ENCODE measurements around the gene NFIX.

NFIX gene

GRCh38 chr19:13122275-13122878 is 127.1 kb downstream of the NFIX start:
- Histone ChIP-seq H4K5ac (ENCODE audit: low read length) (no peak overlapping the region), H3K4me1 (ENCODE audit: control insufficient read depth, low read depth, low read length) (peaks cover 13% of the 10 kb centered on the region), H3K27me3 (ENCODE audit: insufficient read depth, low read length, poor library complexity) (no peaks in the 10 kb centered on the region), H3K79me2 (ENCODE audit: control insufficient read depth, insufficient read depth, low read length) (peaks cover 76% of the 10 kb centered on the region), H2BK120ac (ENCODE audit: low read depth, low read length) (no peak overlapping the region), H3K36me3 (ENCODE audit: control insufficient read depth, insufficient read depth, low read length) (peaks cover 3% of the 10 kb centered on the region), H2AK5ac (ENCODE audit: low read length) (no peak overlapping the region), H3K4ac (ENCODE audit: low read depth, low read length) (no peak overlapping the region), H3K4me2 (ENCODE audit: low read length) (no peak overlapping the region), H3K18ac (ENCODE audit: low read length) (no peak overlapping the region), H3K4me3 (ENCODE audit: low read length) (no peak overlapping the region), H3K79me1 (ENCODE audit: low read length) (peaks cover 31% of the 10 kb centered on the region), H2BK15ac (replicated peaks; ENCODE audit: low read depth) (no peak overlapping the region), H3K23ac (ENCODE audit: low read length) (no peak overlapping the region), H3K9ac (ENCODE audit: low read length) (no peak overlapping the region), H4K8ac (ENCODE audit: low read depth, low read length) (no peak overlapping the region), H3K56ac (ENCODE audit: low read length) (no peak overlapping the region), H3K27ac (ENCODE audit: low read depth, low read length) (no peak overlapping the region), H2BK5ac (ENCODE audit: low read length) (no peak overlapping the region)
- WGBS (ENCODE audit: extremely low coverage, insufficient coverage, low lambda C conversion rate): no CpG with 5 or more reads among the region's 13 CpGs
- DNase-seq: no peak

DNA sequence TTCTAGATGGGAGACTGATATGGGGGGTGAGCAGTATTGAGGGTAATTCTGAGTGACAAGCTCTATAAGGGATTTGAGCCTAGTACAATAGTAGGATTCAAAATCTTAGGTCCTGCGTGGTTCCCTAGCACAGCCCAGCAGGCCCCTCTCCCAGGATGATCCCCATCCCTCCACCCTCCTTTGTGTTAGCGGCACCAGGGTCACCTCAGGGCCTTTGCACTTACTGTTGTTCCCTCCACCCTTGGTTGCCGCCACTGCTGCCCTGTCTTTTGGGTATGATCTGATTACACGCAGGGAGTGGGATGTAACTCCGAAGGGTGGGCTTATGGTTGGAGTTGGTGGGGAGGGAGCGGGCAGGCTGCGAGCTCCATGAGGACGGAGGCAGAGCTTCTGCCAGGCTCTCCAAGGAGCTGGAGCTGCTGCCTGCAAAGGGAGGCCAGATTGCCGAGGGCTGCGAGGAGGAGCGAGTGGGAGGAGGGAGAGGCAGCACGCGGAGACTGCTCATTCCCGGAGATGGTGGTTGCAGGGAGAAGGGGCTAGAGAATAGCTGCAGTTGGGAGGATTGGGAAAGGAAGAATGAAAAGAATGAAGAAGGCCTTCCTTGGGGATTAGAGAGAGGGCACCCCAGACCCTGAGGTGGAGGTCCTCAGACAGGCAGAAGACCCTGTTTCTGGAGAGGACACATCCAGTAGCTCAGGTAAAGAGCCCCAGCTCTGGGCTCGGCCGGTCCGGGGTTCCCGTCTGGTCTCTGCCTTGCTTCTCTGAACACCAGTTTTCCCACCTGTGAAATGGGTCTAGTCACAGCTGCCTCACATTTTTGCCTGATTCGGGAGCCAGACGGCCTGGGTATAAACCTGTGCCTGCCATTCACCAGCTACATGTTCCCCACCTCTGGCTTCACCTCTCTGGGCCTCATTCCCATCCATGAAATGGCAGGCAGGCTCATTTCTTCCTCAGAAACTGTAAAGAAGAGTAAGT is 128.0 kb downstream of the NFIX start:
- no CpG with 5 or more reads among the region's 20 CpGs for WGBS (ENCODE audit: extremely low coverage, insufficient coverage, low lambda C conversion rate)
- Histone ChIP-seq H3K4me2 (ENCODE audit: low read length) (no peak overlapping the region), H4K8ac (ENCODE audit: low read depth, low read length) (no peak overlapping the region), H4K5ac (ENCODE audit: low read length) (no peak overlapping the region), H3K56ac (ENCODE audit: low read length) (no peak overlapping the region), H2BK5ac (ENCODE audit: low read length) (no peak overlapping the region), H3K9ac (ENCODE audit: low read length) (no peak overlapping the region), H3K18ac (ENCODE audit: low read length) (no peak overlapping the region), H2AK5ac (ENCODE audit: low read length) (no peak overlapping the region), H3K4ac (ENCODE audit: low read depth, low read length) (no peak overlapping the region), H3K79me2 (ENCODE audit: control insufficient read depth, insufficient read depth, low read length) (peaks cover 83% of the 10 kb centered on the region), H3K36me3 (ENCODE audit: control insufficient read depth, insufficient read depth, low read length) (peaks cover 3% of the 10 kb centered on the region), H2BK15ac (replicated peaks; ENCODE audit: low read depth) (no peak overlapping the region), H2BK120ac (ENCODE audit: low read depth, low read length) (no peak overlapping the region), H3K4me3 (ENCODE audit: low read length) (no peak overlapping the region), H3K27me3 (ENCODE audit: insufficient read depth, low read length, poor library complexity) (no peaks in the 10 kb centered on the region), H3K79me1 (ENCODE audit: low read length) (peaks cover 33% of the 10 kb centered on the region), H3K23ac (ENCODE audit: low read length) (no peak overlapping the region), H3K27ac (ENCODE audit: low read depth, low read length) (no peak overlapping the region), H3K4me1 (ENCODE audit: control insufficient read depth, low read depth, low read length) (peaks cover 13% of the 10 kb centered on the region)
- DNase-seq: no peak

DNA sequence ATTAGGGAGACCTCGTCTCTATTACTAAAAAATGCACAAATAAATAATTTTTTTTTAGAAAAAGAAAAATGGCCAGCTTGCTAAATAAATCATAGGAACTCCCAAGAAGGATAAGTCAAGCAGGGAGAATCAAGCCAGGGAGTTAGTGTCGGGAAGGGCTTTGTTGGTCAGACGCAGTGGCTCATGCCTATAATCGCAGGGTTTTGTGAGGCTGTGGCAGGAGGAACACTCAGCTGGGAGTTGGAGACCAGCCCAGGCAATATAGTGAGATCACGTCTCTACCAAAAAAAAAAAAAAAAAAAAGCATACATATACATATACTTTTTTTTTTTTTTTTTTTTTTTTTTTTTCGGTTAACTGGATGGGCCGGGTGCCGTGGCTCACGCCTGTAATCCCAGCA is 131.8 kb downstream of the NFIX start:
- no peak overlapping the region for H2BK5ac ChIP-seq (ENCODE audit: low read length)
- no peak overlapping the region for H3K4me2 ChIP-seq (ENCODE audit: low read length)
- no peak overlapping the region for H2BK120ac ChIP-seq (ENCODE audit: low read depth, low read length)
- no peak overlapping the region for H2BK15ac ChIP-seq (replicated peaks; ENCODE audit: low read depth)
- H3K27me3 ChIP-seq (ENCODE audit: insufficient read depth, low read length, poor library complexity): no peaks in the 10 kb centered on the region
- no CpG with 5 or more reads among the region's 9 CpGs for WGBS (ENCODE audit: extremely low coverage, insufficient coverage, low lambda C conversion rate)
- no peak overlapping the region for H3K27ac ChIP-seq (ENCODE audit: low read depth, low read length)
- H3K9ac ChIP-seq (ENCODE audit: low read length): no peak overlapping the region
- no peak overlapping the region for H4K8ac ChIP-seq (ENCODE audit: low read depth, low read length)
- H4K5ac ChIP-seq (ENCODE audit: low read length): no peak overlapping the region
- H3K79me2 ChIP-seq (ENCODE audit: control insufficient read depth, insufficient read depth, low read length): peaks cover 78% of the 10 kb centered on the region
- H3K18ac ChIP-seq (ENCODE audit: low read length): no peak overlapping the region
- no peak overlapping the region for H3K56ac ChIP-seq (ENCODE audit: low read length)
- DNase-seq: no peak
- no peak overlapping the region for H3K4me3 ChIP-seq (ENCODE audit: low read length)
- H2AK5ac ChIP-seq (ENCODE audit: low read length): no peak overlapping the region
- no peak overlapping the region for H3K23ac ChIP-seq (ENCODE audit: low read length)
- H3K79me1 ChIP-seq (ENCODE audit: low read length): peaks cover 36% of the 10 kb centered on the region
- H3K36me3 ChIP-seq (ENCODE audit: control insufficient read depth, insufficient read depth, low read length): peaks cover 2% of the 10 kb centered on the region
- H3K4me1 ChIP-seq (ENCODE audit: control insufficient read depth, low read depth, low read length): no peaks in the 10 kb centered on the region
- no peak overlapping the region for H3K4ac ChIP-seq (ENCODE audit: low read depth, low read length)

- Histone ChIP-seq H4K8ac (ENCODE audit: low read depth, low read length) (no peak overlapping the region), H3K36me3 (ENCODE audit: control insufficient read depth, insufficient read depth, low read length) (peaks cover 2% of the 10 kb centered on the region), H3K18ac (ENCODE audit: low read length) (no peak overlapping the region), H3K79me1 (ENCODE audit: low read length) (peaks cover 39% of the 10 kb centered on the region), H3K9ac (ENCODE audit: low read length) (no peak overlapping the region), H3K27ac (ENCODE audit: low read depth, low read length) (no peak overlapping the region), H3K27me3 (ENCODE audit: insufficient read depth, low read length, poor library complexity) (no peaks in the 10 kb centered on the region), H3K4me3 (ENCODE audit: low read length) (no peak overlapping the region), H3K56ac (ENCODE audit: low read length) (no peak overlapping the region), H3K4ac (ENCODE audit: low read depth, low read length) (no peak overlapping the region), H3K4me1 (ENCODE audit: control insufficient read depth, low read depth, low read length) (no peaks in the 10 kb centered on the region), H4K5ac (ENCODE audit: low read length) (no peak overlapping the region), H3K23ac (ENCODE audit: low read length) (no peak overlapping the region), H2BK5ac (ENCODE audit: low read length) (no peak overlapping the region), H2BK120ac (ENCODE audit: low read depth, low read length) (no peak overlapping the region), H2BK15ac (replicated peaks; ENCODE audit: low read depth) (no peak overlapping the region), H3K79me2 (ENCODE audit: control insufficient read depth, insufficient read depth, low read length) (peaks cover 75% of the 10 kb centered on the region), H3K4me2 (ENCODE audit: low read length) (no peak overlapping the region), H2AK5ac (ENCODE audit: low read length) (no peak overlapping the region)
- no CpG with 5 or more reads among the region's 6 CpGs for WGBS (ENCODE audit: extremely low coverage, insufficient coverage, low lambda C conversion rate)
- DNase-seq: no peak
Measured at GRCh38 chr19:13127811-13128575, 132.7 kb downstream of the NFIX start.

- Histone ChIP-seq H3K18ac (ENCODE audit: low read length) (no peak overlapping the region), H3K4me3 (ENCODE audit: low read length) (no peak overlapping the region), H3K9ac (ENCODE audit: low read length) (no peak overlapping the region), H3K4me2 (ENCODE audit: low read length) (no peak overlapping the region), H3K79me2 (ENCODE audit: control insufficient read depth, insufficient read depth, low read length) (peaks cover 70% of the 10 kb centered on the region), H3K79me1 (ENCODE audit: low read length) (peaks cover 38% of the 10 kb centered on the region), H3K56ac (ENCODE audit: low read length) (no peak overlapping the region), H3K23ac (ENCODE audit: low read length) (no peak overlapping the region), H3K4me1 (ENCODE audit: control insufficient read depth, low read depth, low read length) (no peaks in the 10 kb centered on the region), H2AK5ac (ENCODE audit: low read length) (no peak overlapping the region), H2BK120ac (ENCODE audit: low read depth, low read length) (no peak overlapping the region), H4K5ac (ENCODE audit: low read length) (no peak overlapping the region), H3K27me3 (ENCODE audit: insufficient read depth, low read length, poor library complexity) (no peaks in the 10 kb centered on the region), H2BK15ac (replicated peaks; ENCODE audit: low read depth) (no peak overlapping the region), H3K36me3 (ENCODE audit: control insufficient read depth, insufficient read depth, low read length) (peaks cover 2% of the 10 kb centered on the region), H2BK5ac (ENCODE audit: low read length) (no peak overlapping the region), H3K27ac (ENCODE audit: low read depth, low read length) (no peak overlapping the region), H3K4ac (ENCODE audit: low read depth, low read length) (no peak overlapping the region), H4K8ac (ENCODE audit: low read depth, low read length) (no peak overlapping the region)
- WGBS (ENCODE audit: extremely low coverage, insufficient coverage, low lambda C conversion rate): no CpG with 5 or more reads among the region's 1 CpG
- DNase-seq: no peak
Measured at GRCh38 chr19:13128583-13128982, 133.3 kb downstream of the NFIX start.
